ENCODE data around the gene KCNMA1.
"Not testable (repeated sequence)": the region's sequence is repeated elsewhere in the genome, so short reads cannot be mapped to it uniquely, and the experiment has no call there.

Gene KCNMA1

DNA sequence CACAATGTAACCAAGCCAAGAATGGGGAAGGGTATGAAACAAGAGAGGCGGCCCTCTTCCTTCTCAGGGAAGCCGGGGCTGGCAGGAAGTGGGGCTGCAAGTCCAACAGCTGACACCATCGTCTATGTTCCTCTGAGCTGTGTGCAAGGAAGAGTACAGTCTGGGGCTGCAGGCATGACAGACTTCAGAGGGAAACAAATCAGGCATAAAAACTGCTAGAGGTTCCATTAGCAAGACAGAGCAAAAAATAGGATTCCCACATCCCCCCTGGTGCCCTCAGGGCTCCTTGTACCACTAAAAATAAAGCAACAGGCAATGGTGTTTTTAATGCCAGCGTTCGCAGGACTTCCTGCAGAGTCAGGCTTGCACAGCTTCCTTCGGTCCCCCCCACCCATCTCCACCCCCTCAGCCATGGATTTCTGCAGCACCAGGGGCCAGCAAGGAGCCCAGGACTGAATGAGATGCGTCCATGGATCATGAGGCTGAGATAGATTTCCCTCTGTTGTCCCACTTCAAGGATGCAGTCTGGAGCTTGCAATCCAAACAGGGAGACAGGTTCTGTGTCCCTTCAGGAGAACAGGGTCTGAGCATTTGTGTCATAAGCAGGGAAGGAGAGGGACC lies 34.6 kb downstream of the KCNMA1 start:
- no peak for DNase-seq

DNA sequence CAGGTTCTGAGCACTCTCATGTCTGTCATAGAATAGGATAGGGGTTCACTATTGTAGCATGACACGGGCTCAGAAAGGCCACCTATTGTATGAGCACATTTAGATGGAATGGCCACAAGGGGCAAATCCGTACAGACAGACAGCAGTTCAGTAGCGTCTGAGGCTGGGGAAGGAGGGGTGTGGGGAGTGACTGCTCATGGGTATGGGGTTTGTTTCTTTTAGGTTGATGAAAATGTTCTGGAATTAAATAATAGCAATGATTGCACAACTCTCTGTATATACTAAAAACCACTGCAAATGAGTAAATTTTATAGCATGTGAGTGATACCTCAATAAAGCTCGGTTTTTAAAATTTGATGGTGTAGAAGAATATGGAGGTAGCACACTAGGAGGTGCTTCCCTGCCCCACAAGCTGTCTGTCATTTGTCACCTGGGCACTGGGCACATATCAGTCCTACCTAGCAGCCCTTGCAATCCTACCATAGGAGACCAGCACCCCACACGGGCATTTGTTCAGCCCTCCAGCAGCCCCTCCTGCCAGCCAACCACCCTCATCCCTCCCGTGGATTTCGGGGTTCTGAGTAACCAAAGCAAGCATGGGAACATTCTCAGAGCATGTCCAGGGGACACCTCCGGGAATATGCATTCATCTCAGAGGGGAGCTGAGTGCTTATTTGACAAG lies 35.2 kb downstream of the KCNMA1 start:
- DNase-seq = no peak

DNA sequence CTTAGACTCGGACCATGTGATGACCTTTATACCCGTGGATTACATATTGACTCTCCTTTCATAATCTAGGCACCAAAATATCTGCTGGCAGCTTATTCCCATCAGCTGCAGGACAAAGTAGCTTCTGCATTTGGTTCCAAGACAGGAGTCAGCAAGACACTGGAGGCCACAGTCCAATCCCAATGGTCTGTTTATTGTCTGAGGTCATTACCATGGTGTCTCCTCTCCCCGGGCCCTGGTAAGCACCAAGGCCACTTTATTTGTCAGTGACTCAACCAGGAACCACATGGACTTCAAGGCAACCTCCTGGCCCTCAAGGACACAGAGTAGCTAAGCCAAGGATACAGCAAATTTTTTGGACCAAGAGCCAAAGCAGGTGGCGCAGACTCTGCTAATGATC lies 36.1 kb downstream of the KCNMA1 start:
- no peak for DNase-seq

DNA sequence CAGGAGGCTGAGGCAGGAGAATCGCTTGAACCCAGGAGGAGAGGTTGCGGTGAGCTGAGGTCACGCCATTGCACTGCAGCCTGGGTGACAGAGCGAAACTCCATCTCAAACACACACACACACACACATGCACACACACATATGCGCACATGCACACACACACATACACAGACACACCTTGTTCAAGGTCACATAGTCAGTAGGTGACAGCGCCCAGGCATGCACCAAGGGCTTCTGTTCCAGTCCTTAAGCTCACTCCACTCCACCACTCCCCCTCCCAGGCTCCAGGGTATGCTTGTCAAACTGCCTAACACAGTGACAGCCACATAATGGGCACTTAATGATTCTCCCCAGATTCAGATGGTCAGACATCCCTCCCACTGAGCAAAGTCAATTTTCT lies 37.0 kb downstream of the KCNMA1 start:
- DNase-seq = no peak

DNA sequence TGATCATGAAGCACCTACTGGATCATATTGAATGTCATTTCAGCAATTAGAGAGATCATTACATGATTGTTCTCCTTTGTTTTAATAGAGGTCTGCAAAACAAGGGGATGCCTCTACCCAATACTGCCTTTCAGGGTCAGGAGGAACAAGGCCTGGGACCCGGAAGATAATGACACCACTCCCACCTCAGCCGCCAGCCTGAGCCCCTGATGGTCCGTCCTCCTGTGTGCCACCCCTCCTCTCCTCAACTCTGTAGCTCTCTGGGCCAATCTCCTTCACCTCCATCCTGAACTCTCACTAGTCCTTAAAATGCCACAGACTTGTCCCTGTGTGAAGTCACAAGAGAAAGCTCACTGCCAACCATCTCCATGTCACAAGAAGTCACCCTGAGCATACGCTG lies 38.0 kb downstream of the KCNMA1 start:
- no peak for DNase-seq

DNA sequence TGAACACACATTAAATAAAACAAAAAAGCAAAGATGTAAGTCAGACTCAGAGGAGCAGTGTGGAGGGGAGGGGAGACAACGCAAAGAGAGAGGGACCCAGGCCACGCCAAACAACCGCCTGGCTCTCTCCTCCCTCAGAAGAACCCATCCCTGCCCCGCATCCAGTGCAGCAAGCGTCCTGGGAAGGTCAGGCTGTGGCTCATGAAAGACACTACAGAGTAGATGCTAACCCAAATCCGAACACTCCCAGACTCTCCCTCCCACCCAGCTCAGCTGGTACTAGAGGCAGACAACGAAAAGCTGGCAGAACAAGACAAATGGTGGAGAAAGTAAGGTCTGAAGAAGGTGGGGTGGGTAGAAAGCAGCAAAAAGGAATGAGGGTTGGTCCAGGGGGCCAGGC lies 39.0 kb downstream of the KCNMA1 start:
- no peak for DNase-seq

DNA sequence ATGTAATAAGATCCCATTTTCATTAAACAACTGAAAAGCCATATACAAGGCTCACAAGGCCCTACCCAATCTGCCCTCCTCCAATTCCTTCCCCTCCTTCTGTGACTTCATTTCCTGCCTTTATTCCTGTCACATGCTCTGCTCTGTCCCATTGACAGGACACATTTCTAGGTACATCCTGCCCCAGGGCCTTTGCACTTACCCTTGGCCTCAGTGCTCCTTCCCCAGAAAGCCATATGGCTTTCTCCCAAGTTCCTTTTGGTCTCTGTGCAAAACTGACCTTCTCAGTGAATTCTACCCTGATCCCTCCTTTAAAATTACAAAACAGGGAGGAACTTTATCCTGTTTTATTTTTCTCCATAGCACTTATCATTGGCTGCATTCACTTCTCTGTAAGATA lies 40.0 kb downstream of the KCNMA1 start:
- DNase-seq = no peak

DNA sequence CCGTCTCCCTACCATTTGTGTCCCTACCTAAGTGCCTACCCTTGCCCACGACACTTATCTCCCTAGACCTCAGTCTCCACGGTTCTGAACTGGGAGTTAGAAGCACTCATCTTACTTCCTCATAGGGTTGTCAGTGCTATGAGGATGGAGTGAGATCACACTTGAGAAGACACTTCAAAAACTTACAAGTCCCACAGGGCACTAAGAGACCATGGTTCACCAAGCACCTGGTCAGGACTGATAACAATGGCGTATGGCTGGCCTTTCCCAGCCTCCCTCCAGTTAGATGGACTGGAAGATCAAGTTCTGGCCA lies 43.2 kb downstream of the KCNMA1 start:
- DNase-seq = no peak

DNA sequence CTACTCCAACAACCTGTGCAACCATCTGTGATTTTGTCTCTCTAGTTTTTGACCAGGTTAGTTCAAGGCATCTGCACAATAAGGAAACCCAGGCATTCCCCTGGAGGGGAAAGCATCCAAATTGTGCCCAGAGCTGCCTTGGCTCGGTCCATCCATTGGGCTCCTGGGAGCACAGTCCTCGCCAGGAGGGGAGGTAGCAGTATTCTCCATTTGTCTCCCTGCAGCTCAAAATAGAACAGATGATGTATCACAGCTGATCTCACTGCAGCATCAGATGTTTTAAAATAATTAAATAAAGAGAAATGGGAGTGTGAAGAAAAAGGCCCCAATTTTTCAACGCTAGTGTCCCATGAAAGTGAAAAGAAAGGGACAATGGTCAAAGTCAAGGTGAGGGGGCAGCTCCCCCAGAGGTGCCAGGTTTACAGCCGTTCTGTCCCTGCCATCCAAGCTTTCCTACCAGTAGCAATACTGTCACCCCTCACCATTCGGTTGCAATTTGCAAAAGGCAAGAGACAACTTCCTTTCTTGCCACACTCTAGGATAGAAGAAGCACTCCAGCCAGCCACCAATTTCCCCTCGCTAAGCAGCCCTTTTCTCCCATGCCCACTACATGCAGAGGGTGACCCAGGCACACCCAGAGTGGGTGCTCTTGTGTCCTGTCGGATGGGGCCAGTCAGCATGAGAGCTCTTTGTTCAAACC lies 43.7 kb downstream of the KCNMA1 start:
- DNase-seq = no peak

DNA sequence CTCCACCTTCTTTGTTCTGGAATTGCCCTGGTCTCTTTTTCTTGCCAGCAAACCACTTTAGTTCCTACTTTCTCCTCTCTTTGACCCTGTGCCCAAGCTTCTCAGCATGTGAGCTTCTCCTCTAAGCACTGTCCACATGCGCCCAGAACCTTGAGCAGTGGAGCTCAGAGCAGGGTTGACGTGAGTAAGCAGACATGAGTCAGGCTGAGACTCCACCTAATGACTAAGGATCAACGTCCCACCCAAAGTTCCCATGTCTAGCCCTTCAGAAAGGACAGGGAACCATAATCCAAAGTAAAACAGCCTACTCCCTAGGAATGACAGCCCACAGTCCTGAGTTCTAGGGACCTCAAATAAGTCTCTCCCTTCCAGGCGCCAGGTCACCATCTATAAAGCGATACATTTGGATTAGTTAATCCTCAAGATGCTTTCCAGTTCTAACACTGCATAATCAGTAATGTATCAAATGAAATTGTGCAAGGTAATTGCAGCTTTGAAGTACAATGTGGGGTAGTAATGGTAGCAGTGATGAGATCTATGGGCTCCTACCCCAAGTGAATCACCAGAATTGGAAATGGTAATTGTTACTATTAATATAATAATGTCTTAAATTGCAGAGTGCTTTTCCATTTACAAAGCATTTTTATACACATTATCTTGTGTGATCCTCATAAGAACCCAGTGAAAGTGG lies 44.5 kb downstream of the KCNMA1 start:
- no peak for DNase-seq

DNA sequence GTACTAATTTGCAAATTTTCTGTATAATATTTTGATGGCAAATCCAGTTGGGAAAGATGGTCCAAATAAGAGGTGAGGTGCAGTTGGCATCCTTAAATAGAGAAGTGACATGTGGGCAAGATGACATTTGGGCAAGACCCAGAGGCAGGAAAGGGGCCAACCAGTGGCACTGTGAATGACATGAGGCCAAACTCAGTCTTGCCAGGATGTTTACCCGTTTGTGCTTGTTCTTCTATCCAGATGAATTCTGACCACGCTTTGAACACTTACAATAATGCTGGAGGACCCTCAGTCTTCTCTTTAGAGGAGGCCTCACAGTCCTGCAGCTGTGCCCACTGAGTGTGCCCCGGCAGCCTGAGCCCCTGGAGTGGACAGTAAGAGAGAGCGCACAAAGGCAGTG lies 45.1 kb downstream of the KCNMA1 start:
- no peak for DNase-seq

DNA sequence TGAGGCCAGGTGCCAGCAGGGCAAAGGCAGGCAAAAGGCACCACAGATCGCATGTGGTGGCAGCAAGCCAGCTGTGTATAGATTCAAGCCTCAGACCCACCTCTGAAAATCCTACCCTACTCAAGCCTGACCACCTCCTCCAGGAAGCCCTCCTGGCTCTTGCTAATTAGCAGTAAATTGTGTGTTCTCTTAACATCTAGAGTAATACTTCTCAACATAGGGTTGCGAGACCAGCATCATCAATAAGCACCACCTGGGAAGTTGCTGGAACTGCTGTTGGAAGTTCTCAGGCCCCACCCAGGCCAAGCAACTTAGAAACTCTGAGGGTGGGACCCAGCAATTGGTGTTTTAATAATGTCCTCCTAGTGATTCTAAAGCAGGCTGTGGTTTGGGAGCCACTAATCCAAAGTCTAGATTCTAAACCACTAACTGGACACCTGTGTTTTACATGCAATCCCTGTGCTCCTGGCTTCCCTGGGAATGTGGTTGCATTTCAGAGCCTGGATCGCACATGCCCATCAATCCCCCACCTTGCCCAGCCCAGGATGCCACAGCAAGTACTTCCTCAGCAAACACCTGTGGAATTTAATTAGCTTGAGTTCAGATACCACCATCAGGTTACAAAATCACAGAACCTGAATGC lies 46.2 kb downstream of the KCNMA1 start:
- DNase-seq = no peak

DNA sequence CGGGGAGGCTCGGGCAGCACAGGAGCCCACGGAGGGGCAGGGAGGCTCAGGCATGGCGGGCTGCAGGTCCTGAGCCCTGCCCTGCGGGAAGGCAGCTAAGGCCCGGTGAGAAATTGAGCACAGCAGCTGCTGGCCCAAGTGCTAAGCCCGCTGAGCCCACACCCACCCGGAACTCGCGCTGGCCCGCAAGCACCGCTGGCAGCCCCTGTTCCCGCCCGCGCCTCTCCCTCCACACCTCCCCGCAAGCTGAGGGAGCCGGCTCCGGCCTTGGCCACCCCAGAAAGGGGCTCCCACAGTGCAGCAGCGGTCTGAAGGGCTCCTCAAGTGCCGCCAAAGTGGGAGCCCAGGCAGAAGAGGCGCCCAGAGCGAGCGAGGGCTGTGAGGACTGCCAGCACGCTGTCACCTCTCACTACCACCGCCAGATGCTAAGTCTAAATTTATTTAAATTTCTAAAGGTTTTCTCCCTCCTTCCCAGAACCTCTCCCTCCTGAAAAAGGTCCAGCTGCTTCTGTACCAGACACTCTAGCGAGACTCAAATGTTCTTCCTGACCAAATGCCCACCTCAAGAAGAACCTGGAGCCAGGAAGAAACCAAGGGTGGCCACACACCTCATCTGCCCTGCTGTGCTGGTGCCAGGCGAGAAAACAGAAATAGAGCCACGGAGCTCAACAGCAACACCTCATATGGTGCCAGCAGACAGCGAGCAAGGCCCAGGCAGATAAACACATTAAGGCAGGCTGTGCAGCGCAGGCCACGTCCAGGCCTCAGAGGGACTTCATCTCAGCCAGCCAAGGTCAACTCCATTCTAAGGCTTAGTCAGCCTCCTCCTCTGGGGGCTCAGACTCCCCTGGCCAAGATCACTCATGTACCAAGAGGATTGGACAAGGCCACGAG lies 47.0 kb downstream of the KCNMA1 start:
- DNase-seq = no peak

DNA sequence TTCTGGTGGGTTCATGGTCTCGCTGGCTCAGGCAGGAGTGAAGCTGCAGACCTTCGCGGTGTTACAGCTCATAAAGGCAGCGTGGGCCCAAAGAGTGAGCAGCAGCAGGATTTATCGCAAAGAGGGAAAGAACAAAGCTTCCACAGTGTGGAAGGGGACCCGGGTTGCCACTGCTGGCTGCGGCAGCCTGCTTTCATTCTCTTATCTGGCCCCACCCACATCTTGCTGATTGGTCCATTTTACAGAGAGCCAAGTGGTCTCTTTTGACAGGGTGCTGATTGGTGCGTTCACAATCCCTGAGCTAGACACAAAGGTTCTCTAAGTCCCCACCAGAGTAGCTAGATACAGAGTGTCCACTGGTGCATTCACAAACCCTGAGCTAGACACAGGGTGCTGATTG lies 47.9 kb downstream of the KCNMA1 start:
- DNase-seq = not testable (repeated sequence)

DNA sequence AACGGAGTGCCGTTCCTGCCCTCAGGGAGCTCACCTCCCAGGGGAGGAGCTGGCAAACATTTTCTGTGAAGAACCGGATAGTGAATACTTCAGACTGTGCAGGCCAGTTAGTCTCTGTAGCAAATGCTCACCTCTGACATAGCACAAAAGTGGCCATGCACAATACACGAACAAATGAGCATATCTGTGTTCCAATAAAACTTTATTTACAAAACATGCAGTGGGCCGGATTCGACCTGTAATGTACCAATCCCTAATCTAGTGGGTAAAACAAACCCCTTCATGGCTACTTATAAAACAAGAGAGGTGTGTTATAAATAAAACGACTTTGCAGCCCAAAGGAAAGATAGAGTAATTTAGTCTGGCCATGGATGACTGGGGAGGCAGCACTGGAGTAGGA lies 48.7 kb downstream of the KCNMA1 start:
- DNase-seq = no peak

DNA sequence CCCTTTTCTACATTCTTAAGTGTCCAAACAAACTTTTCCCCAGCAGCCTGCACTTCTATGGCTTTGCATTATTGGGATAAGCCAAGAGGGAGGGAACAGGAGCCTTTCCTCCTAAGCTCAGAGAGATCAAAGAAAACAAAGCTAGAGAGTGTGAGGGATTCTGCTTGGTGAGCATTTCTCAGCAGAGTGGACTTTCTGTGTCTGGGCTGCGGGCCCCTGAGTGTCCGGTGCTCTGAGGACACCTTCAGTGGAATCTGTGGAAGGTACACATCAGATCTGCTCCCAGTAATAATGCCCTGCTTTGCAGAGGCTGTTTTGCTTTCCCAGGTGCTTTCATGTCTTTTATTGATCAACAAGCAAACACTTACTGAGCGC lies 50.2 kb downstream of the KCNMA1 start:
- DNase-seq = no peak

DNA sequence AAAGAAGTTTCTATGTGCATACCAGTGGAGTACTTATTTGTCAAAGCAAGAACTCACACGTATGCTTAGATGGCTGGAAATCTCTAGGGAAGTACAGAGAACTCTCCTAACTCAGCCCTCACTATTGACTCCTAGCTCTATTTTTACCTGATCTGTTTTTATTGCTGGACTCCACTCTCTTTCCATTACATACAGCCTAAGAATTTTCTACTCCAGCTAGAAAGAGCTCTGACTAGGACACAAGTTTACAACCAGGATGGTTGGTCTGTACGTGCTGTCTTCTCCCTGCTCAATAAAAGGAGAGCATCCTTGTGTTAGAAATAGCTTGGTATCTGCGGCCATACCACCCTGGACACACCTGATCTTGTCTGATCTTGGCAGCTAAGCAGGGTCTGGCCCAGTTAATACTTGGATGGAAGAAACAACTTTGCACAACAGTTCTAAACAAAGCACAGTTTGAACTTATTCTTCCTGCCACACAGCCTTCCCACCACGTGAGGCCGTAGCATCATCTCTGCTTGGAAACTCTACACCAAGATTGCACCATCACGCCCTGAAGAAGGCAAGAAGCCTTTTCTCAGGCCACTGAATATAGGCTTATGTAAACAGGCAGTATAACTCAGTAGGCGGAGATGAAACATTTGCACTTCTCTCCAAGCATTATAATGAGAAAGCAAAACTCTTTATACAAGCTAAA lies 50.7 kb downstream of the KCNMA1 start:
- DNase-seq = no peak

DNA sequence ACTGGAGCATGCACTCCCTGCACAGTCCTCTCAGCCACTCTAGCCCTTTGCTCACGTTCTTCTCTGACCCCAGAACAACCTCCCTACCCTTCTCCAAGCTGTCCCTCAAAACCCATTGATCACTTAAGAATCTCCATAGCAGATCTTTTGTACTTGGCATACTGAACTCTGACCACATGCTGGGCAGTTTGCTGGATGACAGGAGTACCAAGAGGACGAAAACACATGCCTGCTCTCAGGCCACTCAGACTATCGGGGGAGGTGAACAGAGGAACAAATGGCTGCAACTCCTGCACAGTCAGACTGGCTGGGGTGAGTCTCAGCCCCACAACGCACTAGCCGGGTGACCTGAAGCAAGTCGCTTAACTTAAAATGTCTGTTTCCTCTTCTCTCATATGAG lies 52.7 kb downstream of the KCNMA1 start:
- no peak for DNase-seq

DNA sequence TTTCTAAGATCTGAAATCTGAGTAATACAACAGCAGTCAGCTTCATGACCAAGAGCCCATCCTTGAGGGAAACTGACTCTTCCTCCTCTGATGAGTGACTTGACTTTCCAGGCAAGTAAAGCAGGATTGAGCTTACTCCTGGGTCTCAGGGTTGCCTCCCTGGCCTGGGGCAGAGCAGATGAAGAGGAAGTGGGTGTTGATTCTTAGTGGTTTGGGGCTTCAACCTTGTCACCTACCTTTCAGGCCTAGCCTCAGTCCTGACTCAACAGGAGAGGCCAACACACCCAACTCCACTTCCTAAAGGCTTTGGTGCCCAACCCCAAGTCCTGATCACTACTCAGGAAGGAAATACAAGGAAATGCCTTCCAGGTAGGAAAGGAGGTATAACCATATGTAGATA lies 54.1 kb downstream of the KCNMA1 start:
- DNase-seq = no peak

DNA sequence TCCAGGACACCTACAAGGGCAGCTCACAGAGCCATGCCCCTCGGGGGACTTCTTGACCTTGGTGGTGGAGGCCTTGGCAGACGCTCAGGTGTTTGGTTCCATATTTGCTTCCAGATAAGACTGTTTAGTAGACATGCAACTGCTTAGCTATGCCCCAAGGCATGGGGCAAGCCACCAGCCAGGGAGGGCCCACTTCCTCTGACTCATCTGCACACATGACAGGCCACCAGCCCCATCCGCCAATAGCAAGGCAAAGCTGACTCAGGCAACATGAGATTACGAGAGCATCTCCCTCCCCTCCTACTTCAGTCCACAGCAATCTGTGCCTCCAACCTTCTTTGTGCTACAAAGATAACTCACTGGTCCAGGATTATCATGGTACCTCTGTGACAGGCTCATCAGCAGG lies 54.9 kb downstream of the KCNMA1 start:
- no peak for DNase-seq

DNA sequence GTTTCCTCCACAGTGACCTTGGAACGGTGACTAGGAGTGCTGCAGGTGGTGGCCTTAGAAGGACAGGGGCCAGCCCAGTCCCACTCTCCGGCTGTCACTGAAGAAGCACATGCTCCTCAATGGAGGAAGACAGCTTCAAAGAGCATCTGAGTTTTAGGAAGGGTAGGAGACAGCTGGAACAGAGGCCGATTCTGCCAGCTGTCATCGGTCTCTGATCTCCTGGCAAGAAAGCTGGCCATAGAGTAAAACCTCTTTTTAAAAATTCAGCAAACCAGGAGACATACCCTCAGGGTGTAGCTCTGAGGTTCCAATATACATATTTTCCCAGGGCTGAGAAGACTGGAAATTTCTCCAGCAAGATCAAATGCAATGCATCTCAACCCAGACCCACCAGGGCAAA lies 55.9 kb downstream of the KCNMA1 start:
- DNase-seq = no peak

DNA sequence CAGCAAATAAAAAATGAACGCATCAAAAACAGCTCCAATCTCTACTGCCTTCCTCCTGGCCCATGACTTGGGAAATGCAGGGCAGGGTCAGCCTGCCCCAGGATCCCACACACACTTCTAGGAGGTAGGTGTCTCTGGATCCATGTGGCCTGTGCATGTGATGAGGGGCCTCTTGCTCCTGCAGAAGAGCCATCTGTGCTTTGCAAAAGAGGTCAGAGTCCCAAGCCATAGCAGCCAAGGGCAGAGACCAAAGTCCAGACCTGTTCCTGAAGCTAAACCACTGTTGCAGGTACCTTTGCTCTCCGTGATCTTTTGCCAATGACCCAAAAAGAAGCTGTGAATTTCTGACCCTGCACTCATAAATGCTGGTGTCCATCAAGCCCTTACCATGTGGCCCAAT lies 57.1 kb downstream of the KCNMA1 start:
- no peak for DNase-seq

Data from CD4-positive, alpha-beta T cell treated with Interleukin-4 for 4 hours (primary cell).